ENCODE data around the gene RLN2. TPM values are rescaled to one million over a fixed set of nuclear protein-coding genes. Genes with fewer than 3 reads are reported as not detected.

The RLN2 gene
- total RNA-seq, 5 donors from 2014 or later (not counting 1 experiment from before 2014, with no cell fraction given): 0.86 to 4.6 (median 4.5) TPM

DNA sequence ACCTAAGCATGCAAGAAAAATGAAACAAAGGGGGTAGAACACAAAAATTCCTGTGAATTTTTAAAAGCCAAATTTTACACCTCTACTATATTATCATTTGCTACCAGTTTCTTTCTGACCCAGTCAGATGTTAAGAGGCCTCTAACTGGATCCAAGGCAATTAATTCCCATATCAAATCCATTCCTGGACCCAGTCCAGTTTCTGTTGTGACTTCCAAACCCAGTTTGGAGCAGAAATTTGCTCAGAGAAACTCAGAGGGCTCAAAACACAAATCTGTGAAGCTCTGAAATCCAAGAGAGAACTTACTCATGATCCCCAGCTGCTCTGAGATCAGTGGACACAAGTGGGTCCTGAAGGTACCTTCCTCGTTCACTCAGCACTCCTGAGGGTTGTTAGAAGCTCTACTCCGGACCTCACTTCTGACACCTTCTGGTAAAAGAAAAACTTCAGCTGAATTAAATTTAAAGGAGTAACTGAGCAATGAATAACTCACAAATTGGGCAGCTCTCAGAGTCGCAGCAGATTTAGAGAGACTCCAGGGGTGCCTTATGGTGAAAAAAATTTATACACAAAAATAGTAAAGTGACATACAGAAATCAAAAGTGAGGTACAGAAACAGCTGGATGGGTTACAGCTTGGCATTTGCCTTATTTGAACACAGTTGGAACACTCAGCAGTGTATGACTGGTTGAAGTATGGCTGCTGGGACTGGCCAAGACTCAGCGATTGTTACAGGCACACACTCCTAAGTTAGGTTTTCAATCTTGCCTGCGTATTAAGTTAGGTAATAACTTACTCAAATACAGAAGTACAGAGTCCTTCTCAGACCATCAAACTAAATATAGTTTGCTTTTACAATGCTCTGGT lies 40.9 kb downstream of the RLN2 start:
- WGBS (ENCODE audit: insufficient coverage): no CpG with 5 or more reads among the region's 5 CpGs
- ChIA-PET POLR2A (interaction anchor here in 1 of 2 donors (0.6 kb wide), 1 partner anchor 93 kb away, joined by 4 read pairs; no protein-coding TSS in a partner anchor), CTCF (interaction anchor here (0.7 kb wide), 2 partner anchors 63 to 505 kb away, joined by 3 to 4 read pairs; no protein-coding TSS in a partner anchor)
- Histone ChIP-seq H3K4me3 (ENCODE audit: control insufficient read depth in 1 of 2, extremely low read depth in 1 of 2, low read length in 1 of 2) (no peak overlapping the region), H3K27me3 (replicated peaks in 1 of 2; ENCODE audit: control insufficient read depth in 2 of 2, extremely low read depth in 1 of 2, insufficient read depth in 2 of 2, low read length in 1 of 2) (no peaks in the 10 kb centered on the region), H3K36me3 (ENCODE audit: control insufficient read depth in 2 of 2, extremely low read depth in 1 of 2, insufficient read depth in 1 of 2, low read length in 1 of 2) (no peaks in the 10 kb centered on the region), H3K27ac (ENCODE audit: low read length) (no peak overlapping the region), H3K9me3 (no peaks in the 10 kb centered on the region), H3K4me1 (ENCODE audit: control insufficient read depth in 1 of 2, extremely low read depth in 1 of 2, insufficient read depth in 2 of 2, low read length in 2 of 2) (no peaks in the 10 kb centered on the region)
- DNase-seq (peak in 2 of 35 experiments; percentile 2 to 27), ATAC-seq (replicated peaks in 1 of 4) (peak in 3 of 4 experiments; percentile 33 to 64 (median 63))
- no peaks in the 10 kb centered on the region for H3K27me3 Mint-ChIP-seq
- no peaks in the 10 kb centered on the region for H3K36me3 Mint-ChIP-seq
- H3K9me3 Mint-ChIP-seq: peaks cover 1 to 7% (median 3%) of the 10 kb centered on the region in 3 donors
- peaks cover 16 to 22% (median 20%) of the 10 kb centered on the region in 3 donors for H3K4me1 Mint-ChIP-seq
- H3K4me3 Mint-ChIP-seq: no peak overlapping the region
- peak overlapping the region in 1 of 2 donors; percentile 39 for H3K27ac Mint-ChIP-seq

Other genes starting within 250 kb of the RLN2 start
- not detected for gene INSL6, start 119.1 kb downstream of the RLN2 start, total RNA-seq
- gene INSL4, start 73.3 kb downstream of the RLN2 start, total RNA-seq: not detected
- 1 to 10 TPM; 1.6 to 4.8 (median 3.5) TPM for gene RLN1, start 35.2 kb upstream of the RLN2 start, total RNA-seq
- 10 to 100 TPM; 15.4 to 21.3 (median 19.3) TPM for gene PLGRKT, start 133.2 kb upstream of the RLN2 start, total RNA-seq
- gene CD274, start 145.8 kb upstream of the RLN2 start, total RNA-seq: 10 to 100 TPM in 1 of 5 donors, 1 to 10 TPM in 4; 6.6 to 11.4 (median 7.2) TPM
- under 1 TPM; 0.14 to 0.76 (median 0.40) TPM for gene PDCD1LG2, start 205.8 kb upstream of the RLN2 start, total RNA-seq

Measured in T-cell (primary cell).